Gastrocnemius medialis (tissue), 4 donors: ENCODE data around the gene FDX1.

Source experiments
- CTCF ChIP-seq, 5 experiments: fragments of 450-650 bp in 3 of 5; fragments of 200-600 bp in 2 of 5; sonication (generic) in 2 of 5; IDR thresholded peaks in 4 of 5; conservative IDR thresholded peaks in 1 of 5; 1 replicate in 4 of 5; 2 replicates in 1 of 5; pipeline ENCODE4 v1.5.1; 2016 to 2019; ENCODE audit warnings: antibody characterized with exemption in 5 of 5, mild to moderate bottlenecking in 3 of 5, moderate library complexity in 3 of 5
- POLR2A ChIP-seq, 2 donors: fragments of 450-650 bp; IDR thresholded peaks; one replicate each; pipeline ENCODE4 v1.6.1; 2017; ENCODE audit warnings: antibody characterized with exemption in 2 of 2, mild to moderate bottlenecking in 2 of 2, moderate library complexity in 2 of 2

- no peak for TF ChIP-seq POLR2A (IDR thresholded peaks at IDR 0.05)
- no peak for TF ChIP-seq CTCF (IDR thresholded peaks at IDR 0.05 in 4 of 5, conservative IDR thresholded peaks at IDR 0.05 in 1 of 5)
Observed at GRCh38 chr11:110445437-110445836, 15.7 kb downstream of the FDX1 start.
